OCI-M2 (cell line): ENCODE results near the gene RAPH1.
"Not testable (repeated sequence)": the region's sequence is repeated elsewhere in the genome, so short reads cannot be mapped to it uniquely, and the experiment has no call there.

Experiments used
- DNase-seq: peaks from one replicate; lab custom pipeline; 2025; ENCODE audit not compliant: unreplicated experiment; lab: John Stamatoyannopoulos, UW

The RAPH1 gene

GRCh38 chr2:203547356-203547755 lies 12.3 kb upstream of the RAPH1 start:
- DNase-seq: no peak

- no peak for DNase-seq
Observed at GRCh38 chr2:203544402-203544801, 9.3 kb upstream of the RAPH1 start.

GRCh38 chr2:203543898-203544328 lies 8.8 kb upstream of the RAPH1 start:
- no peak for DNase-seq

GRCh38 chr2:203540598-203540997 lies 5.5 kb upstream of the RAPH1 start:
- DNase-seq: not testable (repeated sequence)

DNA sequence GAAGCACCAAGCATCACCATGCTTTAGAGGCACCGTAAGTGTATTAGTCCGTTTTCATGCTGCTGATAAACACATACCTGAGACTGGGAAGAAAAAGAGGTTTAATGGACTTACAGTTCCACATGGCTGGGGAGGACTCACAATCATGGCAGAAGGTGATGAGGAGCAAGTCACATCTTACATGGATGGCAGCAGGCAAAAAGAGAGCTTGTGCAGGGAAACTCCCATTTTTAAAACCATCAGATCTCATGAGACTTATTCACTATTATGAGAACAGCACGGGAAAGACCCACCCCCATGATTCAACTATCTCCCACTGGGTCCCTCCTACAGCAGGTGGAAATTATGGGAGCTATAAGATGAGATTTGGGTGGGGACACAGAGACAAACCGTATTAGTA lies 3.1 kb upstream of the RAPH1 start:
- DNase-seq: not testable (repeated sequence)

GRCh38 chr2:203536586-203536951 lies 1.5 kb upstream of the RAPH1 start:
- DNase-seq: not testable (repeated sequence)

DNA sequence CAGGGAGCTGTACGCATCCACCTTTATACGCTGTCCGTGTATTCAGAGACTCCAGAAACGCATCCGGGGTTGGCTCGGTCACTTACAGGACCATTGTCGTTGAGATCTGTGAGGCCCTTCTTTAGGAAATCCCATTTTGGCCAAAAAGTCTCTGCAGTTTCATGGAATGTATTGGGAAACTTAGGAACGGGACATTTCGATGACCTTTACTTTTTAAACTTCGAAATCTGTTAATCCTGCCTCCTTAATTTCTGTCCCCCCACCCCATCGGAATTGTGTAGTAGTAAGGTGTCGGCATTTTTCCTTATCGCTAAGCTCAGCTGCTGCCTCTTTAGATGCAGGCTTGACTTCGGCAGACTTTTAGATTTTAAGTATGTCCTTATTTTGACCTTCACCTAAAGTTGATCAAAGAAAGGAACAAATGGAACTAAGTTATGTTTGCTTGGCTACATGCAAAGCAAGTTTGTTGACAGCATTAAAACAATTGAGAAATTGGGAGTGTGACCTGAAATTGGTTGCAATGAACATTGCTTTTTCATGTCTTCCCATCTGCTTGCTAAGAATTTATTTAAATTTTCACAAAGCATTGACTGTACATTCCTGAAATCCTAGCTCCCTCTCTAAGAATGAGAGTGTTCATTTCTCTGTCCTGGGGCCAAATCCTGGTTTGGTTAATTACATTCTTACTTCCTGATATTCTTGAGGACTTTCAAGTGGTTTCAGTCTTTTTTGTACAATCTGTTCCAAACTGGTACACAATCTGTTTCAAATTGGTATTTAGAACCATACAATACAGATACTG lies 884 bp upstream of the RAPH1 start:
- no peak for DNase-seq

DNA sequence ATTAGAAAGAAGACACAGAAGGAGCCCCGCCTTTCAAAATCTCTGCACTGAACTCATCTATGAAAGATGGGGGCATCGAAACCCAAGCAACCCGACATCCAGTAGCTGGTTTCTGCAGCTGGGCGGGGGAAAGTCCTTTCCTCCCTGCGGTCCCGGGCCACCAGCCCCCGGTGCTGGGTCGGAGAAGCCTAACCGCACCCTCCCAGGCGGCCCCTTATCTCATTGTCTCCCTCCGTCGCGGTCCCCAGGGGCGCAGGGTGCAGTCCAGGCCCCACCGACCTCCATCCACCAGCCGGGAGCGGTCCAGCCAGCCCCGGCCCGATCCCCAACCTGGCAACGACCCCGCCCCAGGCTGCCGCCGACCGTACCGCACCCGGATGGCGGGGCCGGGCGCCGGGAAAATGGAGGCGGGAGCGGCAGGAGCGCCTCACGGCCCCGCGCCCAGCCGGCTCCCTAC lies 452 bp downstream of the RAPH1 start:
- DNase-seq: no peak

DNA sequence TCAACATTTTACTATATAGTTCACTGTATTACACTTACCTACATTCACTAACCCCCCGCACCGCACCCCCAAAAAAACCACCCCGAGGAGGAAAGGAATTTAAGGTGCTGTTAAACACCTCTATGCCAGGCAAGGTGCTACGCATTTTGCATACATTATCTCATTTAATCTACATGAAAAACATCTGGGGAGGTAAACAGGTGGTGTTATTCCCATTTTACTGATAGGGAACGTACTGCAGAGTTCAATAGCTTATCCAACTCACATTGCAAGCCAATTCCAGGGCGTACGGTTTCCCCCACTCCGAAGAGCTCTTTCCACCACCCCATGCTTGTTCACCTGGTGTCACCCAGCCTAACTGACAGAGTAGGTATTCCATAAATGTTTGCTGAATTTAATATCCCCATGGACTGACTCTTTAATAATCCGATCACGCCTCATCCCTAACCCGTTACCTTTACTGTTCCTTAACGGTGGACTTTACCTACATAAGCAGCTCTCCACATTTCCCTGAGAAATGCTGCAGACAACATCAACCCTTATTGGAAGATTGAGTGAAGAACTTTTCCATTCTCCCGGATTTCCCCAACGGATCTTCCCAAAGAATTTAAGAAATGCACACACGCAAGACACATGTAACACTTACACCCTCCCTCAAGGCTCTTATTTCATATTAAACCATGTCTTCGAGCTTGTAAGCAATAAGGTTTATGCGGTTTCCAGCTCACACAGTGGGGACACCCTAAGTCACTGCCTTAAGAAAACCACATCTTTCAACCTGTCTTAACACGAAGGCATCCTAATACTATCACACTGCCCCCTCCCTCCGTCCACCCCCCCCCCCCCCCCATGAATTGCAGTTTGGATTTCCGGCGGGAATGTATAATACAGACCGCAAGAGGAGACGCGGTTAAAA lies 1.2 kb downstream of the RAPH1 start:
- no peak for DNase-seq

DNA sequence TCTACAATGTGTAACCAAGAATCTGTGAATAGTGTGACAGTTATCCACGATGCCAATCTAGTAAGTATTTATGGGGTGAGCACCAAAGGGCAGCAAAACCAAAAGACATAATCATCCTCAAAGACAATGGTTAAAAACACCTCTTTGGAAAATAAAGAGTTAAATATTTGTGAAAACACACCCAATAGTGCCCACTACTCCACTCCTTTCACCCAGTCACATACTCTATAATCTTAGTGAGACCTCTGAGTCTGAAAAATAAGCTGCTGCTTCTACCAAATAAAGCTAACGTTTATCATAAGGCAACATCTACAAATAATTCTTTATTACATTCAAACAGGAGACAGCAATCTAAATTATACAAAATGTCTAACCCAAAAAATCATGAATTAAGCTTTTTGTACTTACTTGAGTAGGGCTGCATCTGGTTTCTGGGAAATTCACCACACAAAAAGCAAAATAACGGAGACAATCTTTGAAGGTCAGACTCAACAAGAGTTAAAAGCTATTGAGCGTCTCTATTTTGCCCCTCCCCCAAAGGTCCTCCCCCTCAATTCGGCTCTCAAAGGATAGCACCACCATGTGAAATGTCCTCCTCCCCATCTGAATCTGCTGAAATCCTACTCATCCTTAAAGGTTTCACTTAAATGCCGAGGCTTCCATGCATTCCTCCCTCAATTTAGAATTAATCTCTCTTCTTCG lies 2.0 kb downstream of the RAPH1 start:
- no peak for DNase-seq

DNA sequence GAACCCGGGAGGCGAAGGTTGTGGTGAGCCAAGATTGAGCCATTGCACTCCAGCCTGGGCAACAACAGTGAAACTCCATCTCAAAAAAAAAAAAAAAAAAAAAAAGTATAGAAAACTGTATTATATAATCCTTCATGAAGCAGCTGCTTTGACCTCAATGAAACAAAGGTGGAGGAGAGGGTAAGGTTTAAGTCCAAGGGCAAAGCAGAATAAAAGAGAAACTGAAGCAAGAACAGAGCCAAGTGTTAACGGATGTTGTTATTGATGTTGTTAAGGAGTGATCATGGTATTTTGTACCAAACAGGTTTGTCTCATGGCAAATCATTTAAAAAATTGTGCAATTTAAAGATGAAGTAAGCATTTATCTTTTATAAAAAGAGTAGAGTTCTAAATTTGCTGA lies 7.4 kb downstream of the RAPH1 start:
- no peak for DNase-seq

GRCh38 chr2:203513268-203513667 lies 21.8 kb downstream of the RAPH1 start:
- not testable (repeated sequence) for DNase-seq

DNA sequence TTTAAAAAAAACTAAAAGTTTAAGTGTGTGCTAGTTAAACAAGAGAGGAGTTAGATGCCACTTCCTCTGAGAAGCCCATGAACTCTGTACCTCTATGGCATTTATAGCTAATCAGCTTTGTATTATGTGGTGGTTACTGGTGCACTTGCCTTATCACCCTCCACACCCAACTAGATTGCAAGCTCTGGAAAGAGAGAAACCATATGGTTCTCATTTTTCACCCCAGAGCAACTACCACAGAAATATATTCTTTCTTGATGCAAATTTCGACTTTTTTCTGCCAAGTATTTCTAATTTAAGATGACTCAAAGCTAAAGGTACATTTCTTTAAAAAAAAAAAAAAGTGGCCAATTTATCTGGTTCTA lies 24.2 kb downstream of the RAPH1 start:
- DNase-seq: no peak

- DNase-seq: no peak
Observed at GRCh38 chr2:203510256-203510940, 24.7 kb downstream of the RAPH1 start.

- not testable (repeated sequence) for DNase-seq
Observed at GRCh38 chr2:203503460-203503859, 31.6 kb downstream of the RAPH1 start.

DNA sequence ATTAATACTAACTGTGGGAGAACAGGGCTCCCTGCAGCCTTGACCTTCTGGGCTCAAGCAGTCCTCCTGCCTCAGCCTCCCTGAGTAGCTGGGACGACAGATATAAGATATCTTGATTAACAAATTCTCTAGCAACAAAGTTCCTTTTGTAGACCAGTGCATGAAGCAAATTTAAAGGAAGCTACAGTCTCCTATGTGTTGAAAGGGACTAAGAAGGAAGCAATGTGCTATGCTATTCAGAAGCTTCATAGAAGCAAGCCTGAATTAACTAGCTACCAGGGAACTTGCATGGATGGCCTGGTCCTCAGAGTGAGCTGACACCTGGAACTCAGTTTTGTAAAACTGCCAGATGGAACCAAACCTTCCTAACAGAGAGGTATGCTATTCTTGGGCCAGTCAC lies 33.2 kb downstream of the RAPH1 start:
- DNase-seq: no peak

- no peak for DNase-seq
Observed at GRCh38 chr2:203500951-203501350, 34.1 kb downstream of the RAPH1 start.

DNA sequence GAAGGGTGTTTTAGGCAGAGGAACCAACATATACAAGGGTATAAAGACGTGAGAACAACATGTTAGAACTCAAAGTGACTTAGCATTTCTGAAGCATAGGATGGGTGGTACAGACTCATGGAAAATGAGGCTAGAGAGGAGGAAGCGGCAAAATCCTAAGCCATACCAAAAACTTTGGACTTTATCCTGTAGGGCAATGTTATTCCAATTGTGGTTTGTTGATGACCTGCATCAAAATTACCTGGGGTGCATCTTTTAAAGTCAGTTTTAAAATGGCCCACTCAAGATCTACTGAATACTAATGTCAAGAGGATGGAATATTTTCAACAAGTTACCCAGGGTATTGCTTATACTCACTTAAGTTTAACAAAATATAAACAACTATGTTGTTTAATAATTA lies 34.8 kb downstream of the RAPH1 start:
- DNase-seq: no peak

- no peak for DNase-seq
Observed at GRCh38 chr2:203498161-203498560, 36.9 kb downstream of the RAPH1 start.

DNA sequence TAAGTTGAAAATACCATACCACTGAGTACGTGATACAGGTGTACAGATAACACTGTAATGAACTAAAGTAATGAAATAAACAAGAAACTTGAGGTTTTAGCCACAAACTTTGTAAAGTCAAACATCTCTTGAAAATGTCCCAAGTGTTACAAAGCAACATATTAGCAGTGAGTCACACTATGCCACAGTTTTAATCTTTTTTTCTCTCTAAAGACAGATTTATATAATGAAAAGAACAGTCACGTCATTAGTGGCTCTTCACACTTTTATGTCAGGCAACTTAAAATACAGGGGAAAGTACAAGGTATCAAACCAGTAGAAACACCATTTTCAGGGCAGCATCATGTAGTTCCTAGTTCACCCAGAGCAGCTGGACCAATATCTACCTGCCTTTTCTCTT lies 42.1 kb downstream of the RAPH1 start:
- DNase-seq: no peak

- no peak for DNase-seq
Observed at GRCh38 chr2:203490391-203490790, 44.7 kb downstream of the RAPH1 start.
